OCI-LY1 (cell line): ENCODE results near the gene PDE4C.

Experiments
- EZH2 ChIP-seq: fragments of 200-600 bp; sonication (generic), shearing (Covaris generic); IDR thresholded peaks from 2 replicates; pipeline ENCODE4 v1.8.0; 2017; ENCODE audit warnings: borderline replicate concordance, mixed run types, mild to moderate bottlenecking, antibody characterized with exemption, low read length, moderate library complexity, mixed read lengths
- TF ChIP-seq, protein P1 (sequence below): fragments of 200-600 bp; sonication (generic), shearing (Covaris generic); IDR thresholded peaks from 2 replicates; pipeline ENCODE4 v1.5.1; 2017; ENCODE audit warnings: mild to moderate bottlenecking, antibody characterized with exemption, low read length, moderate library complexity, mixed read lengths

- TF ChIP-seq, protein P1, sequence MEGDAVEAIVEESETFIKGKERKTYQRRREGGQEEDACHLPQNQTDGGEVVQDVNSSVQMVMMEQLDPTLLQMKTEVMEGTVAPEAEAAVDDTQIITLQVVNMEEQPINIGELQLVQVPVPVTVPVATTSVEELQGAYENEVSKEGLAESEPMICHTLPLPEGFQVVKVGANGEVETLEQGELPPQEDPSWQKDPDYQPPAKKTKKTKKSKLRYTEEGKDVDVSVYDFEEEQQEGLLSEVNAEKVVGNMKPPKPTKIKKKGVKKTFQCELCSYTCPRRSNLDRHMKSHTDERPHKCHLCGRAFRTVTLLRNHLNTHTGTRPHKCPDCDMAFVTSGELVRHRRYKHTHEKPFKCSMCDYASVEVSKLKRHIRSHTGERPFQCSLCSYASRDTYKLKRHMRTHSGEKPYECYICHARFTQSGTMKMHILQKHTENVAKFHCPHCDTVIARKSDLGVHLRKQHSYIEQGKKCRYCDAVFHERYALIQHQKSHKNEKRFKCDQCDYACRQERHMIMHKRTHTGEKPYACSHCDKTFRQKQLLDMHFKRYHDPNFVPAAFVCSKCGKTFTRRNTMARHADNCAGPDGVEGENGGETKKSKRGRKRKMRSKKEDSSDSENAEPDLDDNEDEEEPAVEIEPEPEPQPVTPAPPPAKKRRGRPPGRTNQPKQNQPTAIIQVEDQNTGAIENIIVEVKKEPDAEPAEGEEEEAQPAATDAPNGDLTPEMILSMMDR, result no peak
- no peak for TF ChIP-seq EZH2
Observed at GRCh38 chr19:18262144-18262543, 35.9 kb upstream of the PDE4C start.
